Fibroblast of pulmonary artery (primary cell): Measurements from ENCODE around the gene MFAP3L.
"Not testable (repeated sequence)": the region's sequence is repeated elsewhere in the genome, so short reads cannot be mapped to it uniquely, and the experiment has no call there.

Source experiments
- DNase-seq: peaks from one replicate; pipeline ENCODE4 v3.0.0-alpha.2; 2010; ENCODE audit warnings: low read depth
- H3K4me3 ChIP-seq: replicated peaks from 2 replicates; pipeline ENCODE4 v1.5.1; 2011; ENCODE audit warnings: low read depth, mild to moderate bottlenecking, control low read depth, low read length, moderate library complexity
- TF ChIP-seq, protein P1 (sequence below): IDR thresholded peaks from 2 replicates; pipeline ENCODE4 v1.5.1; 2011; ENCODE audit warnings: mild to moderate bottlenecking, control low read depth, low read length, inconsistent platforms; ENCODE audit errors: missing control alignments

The MFAP3L gene

GRCh38 chr4:169952236-169953002 is 73.8 kb downstream of the MFAP3L start:
- TF ChIP-seq, protein P1, sequence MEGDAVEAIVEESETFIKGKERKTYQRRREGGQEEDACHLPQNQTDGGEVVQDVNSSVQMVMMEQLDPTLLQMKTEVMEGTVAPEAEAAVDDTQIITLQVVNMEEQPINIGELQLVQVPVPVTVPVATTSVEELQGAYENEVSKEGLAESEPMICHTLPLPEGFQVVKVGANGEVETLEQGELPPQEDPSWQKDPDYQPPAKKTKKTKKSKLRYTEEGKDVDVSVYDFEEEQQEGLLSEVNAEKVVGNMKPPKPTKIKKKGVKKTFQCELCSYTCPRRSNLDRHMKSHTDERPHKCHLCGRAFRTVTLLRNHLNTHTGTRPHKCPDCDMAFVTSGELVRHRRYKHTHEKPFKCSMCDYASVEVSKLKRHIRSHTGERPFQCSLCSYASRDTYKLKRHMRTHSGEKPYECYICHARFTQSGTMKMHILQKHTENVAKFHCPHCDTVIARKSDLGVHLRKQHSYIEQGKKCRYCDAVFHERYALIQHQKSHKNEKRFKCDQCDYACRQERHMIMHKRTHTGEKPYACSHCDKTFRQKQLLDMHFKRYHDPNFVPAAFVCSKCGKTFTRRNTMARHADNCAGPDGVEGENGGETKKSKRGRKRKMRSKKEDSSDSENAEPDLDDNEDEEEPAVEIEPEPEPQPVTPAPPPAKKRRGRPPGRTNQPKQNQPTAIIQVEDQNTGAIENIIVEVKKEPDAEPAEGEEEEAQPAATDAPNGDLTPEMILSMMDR = no peak
- DNase-seq = no peak
- H3K4me3 ChIP-seq = no peak overlapping the region

- no peak overlapping the region for H3K4me3 ChIP-seq
- no peak for DNase-seq
- TF ChIP-seq, protein P1 = no peak
These were observed 77.9 kb downstream of the MFAP3L start for GRCh38 chr4:169948271-169948670.

DNA sequence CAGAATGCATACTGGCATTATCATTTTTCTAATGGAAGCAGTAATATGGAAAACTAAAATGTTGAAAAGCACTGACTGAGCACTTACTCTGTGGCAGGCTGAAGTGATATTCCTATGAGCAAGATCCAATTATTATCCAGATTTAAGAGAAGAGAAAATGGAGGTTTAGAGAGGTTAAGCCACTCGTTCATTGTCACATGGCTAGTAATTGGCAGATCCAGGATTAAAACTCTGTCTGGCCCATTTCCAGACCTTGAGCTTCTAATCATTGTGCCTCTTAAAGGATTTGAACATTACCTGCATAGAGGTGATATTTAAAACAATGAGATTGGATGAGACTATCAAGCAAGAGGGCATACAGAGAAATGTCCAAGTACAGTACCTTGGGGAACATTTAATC is 80.6 kb downstream of the MFAP3L start:
- no peak overlapping the region for H3K4me3 ChIP-seq
- TF ChIP-seq, protein P1 = no peak
- no peak for DNase-seq

- not testable (repeated sequence) for DNase-seq, H3K4me3 ChIP-seq
These were observed 82.6 kb downstream of the MFAP3L start for GRCh38 chr4:169943601-169944000.

- TF ChIP-seq, protein P1 = no peak
- DNase-seq = no peak
- no peak overlapping the region for H3K4me3 ChIP-seq
These were observed 85.1 kb downstream of the MFAP3L start for GRCh38 chr4:169941141-169941540.

DNA sequence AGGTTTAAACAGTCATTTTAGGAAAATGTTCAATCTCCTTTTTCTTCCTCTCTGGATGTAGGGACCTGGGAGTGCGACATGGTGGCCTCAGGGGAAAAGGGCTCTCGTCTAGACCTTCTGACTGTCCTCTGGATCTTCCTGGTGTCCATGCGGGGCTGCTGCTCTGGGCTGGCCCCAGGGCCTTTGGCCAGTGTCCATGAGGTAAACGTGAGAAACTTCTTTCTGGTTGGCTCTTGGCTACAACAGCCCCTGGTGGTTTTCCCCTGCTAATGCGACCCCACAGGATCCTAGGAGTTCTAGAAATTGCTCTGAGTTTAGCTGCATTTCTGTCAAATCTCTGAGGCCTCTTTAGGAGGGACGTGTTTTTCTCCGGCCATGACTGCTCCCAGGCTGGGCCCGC is 85.7 kb downstream of the MFAP3L start:
- TF ChIP-seq, protein P1 = no peak
- no peak overlapping the region for H3K4me3 ChIP-seq

More for the DNA sequence above, 85.7 kb downstream of the MFAP3L start:
- no peak for DNase-seq
